ENCODE data around the gene C3orf33. TPM values are rescaled to one million over a fixed set of nuclear protein-coding genes. Genes with fewer than 3 reads are reported as not detected.

C3orf33 gene
- total RNA-seq = 3.8 and 4.4 TPM in 2 replicates

GRCh38 chr3:155805802-155806618, at the start of gene C3orf33:
Gene C3orf33, minus strand, starts transcription at chr3:155806278. Its CDS starts 26 bp downstream, at chr3:155806252.

GRCh38 chr3:155854141-155854940, 48.3 kb upstream of the C3orf33 start, which contains the start of gene SLC33A1:
Gene SLC33A1, minus strand, starts transcription at chr3:155854427. Its CDS starts 430 bp downstream, at chr3:155853997.

GRCh38 chr3:155744626-155745324, 61.3 kb downstream of the C3orf33 start, which contains the start of gene PLCH1:
Gene PLCH1, minus strand, starts transcription at chr3:155745071. Its CDS starts 40,847 bp downstream, at chr3:155704224.

Other genes with a start within 250 kb of the C3orf33 start
- gene PLCH1, start 61.2 kb downstream of the C3orf33 start, total RNA-seq = 0.11 and 0.12 TPM in 2 replicates
- 40.8 and 67.2 TPM in 2 replicates for gene SLC33A1, start 48.1 kb upstream of the C3orf33 start, total RNA-seq
- 58.7 and 104 TPM in 2 replicates for gene GMPS, start 64.4 kb upstream of the C3orf33 start, total RNA-seq

Measured in uterine smooth muscle cell (primary cell).